NCI-H748 (cell line): ENCODE data around the gene MBNL1.
"Not testable (repeated sequence)": the region's sequence is repeated elsewhere in the genome, so short reads cannot be mapped to it uniquely, and the experiment has no call there.

Experiments
- DNase-seq: peaks from one replicate; lab custom pipeline; 2025; ENCODE audit not compliant: unreplicated experiment; lab: John Stamatoyannopoulos, UW

The MBNL1 gene

GRCh38 chr3:152346058-152346457, 77.3 kb downstream of the MBNL1 start:
- DNase-seq, result no peak

DNA sequence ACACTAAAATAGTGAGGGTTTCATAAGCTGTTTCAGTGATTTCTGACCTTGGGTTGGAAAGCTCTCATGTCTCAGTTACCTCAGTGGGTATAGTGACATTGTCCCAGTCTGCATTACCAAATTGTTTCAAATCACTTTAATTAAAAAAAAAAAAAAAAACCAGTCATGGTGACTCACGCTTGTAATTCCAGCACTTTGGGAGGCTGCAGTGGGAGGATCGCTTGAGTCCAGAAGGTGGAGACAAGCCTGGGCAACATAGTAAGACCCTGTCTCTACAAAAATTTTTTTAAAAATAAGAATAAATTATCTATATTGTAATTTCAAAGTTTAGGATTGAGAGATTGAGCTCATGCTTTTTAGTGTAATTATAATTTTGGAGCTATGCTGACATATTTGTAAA, 78.0 kb downstream of the MBNL1 start:
- no peak for DNase-seq

DNA sequence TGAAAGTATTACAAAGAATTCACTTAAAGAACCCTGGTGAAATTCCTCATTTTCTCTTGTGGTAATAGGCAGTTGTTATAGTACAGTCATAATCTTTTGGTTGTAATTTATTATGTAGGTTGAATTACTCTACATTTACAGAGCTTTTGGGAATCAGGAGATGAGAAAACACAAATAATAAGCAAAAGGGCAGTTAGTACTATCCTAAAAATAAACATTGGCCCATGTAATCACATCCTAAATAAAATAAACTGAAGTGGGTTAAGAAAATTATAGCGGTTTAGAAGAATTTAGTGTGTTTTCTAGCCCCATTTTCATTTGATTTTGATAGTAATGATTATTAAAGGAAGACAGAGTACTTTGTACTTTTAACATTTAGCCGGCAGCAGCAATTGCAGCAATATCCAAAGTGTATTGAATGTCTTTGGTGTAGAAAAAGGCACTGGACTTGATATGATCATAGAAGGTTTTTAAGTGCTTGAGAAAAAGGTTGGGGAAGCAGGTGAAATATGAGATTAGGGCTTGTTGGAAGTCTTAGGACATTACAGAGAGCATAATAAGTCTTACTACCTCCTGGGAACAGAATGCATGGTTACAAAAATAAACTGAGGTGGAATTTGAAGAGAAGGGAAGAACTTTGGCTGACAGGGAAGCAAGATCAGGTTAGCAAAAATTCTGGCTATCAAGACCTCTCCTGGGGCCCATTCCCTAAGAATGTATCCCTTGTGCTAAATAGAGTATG, 79.9 kb downstream of the MBNL1 start:
- no peak for DNase-seq

GRCh38 chr3:152349392-152349791, 80.7 kb downstream of the MBNL1 start:
- DNase-seq, result no peak

DNA sequence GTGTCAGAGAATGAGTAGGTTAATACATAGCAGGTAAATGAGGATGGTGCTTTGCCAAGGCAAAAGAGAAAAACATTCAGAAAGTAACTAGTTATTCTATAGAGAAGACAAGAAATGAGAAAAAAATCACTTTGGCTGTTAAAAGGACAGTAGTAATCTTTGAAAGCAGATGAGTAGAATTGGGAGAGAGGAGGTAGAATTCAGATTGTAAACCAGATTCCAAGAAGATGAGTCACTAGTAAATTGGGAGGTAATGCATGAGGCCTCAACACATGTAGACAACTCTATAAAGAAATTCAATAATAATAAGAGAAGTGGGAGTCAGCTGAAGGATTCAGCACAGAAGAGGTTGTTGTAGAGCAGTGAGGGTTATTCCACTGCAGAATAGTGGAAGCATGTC, 81.4 kb downstream of the MBNL1 start:
- DNase-seq, result no peak

DNA sequence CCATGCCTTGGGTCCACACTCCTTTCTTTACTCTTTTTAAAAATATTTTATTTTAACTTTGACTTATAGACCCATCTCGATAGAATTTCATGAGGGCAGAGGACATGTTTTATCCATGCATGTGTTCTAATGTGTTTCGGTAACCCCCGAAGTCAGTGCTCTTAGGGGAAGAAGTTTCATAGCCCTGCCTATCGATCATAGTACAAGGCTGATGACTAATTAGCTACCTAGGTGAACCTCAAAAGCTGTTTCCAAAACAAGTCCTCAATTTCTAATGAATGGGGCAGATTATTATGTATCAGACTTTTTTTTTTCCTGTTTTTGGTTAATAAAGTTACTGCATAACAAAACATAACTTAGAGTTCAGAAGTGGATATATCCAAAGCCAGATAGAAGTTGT, 82.0 kb downstream of the MBNL1 start:
- DNase-seq, result no peak

- DNase-seq, result no peak
Measured at GRCh38 chr3:152352554-152352953, 83.8 kb downstream of the MBNL1 start.

DNA sequence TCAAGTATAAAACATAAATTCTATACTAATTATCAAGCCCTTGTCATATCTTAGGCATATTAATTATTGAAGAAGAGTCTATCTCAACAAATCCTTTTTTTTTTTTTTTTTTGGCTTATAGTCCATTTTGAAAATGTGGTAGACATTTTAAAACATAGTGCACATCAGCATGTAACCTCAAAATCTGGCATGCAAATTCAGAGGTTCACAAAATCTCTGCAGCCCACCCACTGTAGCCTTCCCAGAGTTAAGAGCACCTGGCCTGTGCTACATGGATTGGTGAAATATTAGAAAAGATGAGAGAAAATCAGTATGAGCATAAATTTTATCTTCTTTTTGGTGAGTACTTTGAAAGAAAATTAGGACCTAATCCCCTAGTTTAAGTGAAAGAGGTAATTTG, 84.8 kb downstream of the MBNL1 start:
- DNase-seq, result no peak

DNA sequence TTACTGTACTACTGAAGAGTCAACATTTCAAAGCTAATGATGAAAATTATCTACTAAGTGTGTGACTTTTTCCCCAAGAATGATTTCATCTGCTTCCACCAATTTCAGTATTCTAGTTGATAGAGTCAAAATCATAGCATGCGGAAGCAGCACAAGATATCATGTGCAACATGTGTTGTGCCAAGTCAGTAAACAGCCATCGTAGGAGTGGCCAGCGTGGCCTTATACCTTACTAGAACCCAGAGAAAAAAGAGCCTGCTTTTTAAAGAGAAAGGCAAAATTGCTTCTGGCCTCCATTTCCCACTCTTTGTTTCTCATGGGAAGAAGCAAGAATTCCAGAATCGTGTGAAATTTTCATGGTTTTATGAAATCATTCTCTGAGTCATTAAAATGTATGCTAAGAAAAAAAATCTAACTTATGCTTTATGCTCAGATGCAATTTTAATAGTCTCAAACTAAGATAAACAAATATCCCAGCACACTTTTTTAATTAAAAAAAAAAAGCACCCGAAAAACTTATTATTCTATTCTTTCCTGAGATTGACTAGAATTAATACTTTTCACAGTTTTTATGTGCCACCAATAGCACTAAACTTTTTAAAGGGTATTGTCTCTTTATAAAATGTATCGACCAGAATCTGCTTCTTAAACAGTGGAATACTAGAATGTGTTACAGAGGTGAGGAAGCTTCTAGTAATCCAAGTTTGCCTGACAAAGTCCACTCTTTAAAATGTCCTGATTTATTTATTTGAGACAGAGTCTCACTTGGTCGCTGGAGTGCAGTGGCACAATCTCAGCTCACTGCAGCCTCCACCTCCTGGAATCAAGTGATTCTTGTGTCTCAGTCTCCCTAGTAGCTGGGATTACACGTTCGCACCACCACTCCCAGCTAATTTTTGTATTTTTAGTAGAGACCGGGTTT, 87.3 kb downstream of the MBNL1 start:
- DNase-seq, result no peak

DNA sequence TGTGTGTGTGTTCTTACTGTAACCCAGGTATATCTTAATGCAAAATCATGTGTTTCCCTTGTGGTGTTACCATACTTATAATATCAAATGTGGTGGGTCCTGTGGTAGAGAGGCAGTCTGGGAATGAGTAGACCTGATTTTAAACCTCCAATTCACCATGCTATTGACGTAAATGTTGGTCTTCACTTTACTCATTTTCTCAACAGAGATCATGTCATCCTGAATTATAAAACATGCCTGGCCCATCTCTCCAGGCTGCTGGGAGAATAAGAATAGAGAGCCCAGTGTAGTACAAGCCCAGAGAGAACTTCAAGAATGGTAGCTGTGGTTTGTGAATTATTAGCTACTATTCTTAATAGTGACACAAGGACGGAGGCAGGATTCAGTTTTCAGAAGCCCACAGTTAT, 88.1 kb downstream of the MBNL1 start:
- DNase-seq, result no peak

- no peak for DNase-seq
Measured at GRCh38 chr3:152357587-152357986, 88.9 kb downstream of the MBNL1 start.

DNA sequence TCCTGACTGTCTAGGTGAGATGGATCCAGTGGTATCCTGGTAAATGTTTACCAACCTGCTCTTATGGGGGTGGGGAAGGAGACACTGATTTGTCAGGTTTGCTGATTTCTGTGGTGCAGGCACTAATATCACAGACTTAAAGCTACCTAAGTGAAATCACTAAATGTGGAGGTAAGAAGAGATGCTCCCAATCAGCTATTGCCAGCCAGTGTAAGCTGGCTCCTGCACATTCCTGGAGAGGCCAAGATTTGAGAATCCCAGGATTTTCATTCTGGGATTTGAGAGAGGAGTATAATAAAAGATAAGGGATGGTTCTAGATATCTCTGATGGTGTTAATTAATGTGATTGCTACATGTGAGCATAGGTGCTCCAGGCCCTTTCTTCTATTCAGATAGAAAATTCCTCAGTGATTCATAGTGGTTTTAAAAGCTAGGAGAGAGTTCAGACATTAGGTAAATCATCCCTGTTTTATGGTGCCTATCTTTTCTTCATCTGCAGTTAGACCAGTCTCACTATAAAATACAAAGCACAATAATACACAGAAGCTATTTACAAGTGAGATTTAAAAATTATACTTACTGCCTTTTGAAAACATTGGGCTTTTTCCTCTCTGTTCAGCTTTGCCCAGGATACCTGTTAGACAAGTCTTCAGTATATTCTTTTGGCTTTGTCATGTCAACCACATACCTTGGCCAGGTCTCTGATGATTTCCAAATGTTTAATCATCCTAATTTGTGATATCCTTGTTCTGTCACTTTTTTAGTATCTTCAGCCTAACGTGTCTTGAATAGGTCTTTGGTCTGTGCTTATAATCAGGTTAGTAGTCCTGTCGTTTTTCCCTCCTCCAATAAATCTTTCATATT, 90.9 kb downstream of the MBNL1 start:
- DNase-seq, result no peak

DNA sequence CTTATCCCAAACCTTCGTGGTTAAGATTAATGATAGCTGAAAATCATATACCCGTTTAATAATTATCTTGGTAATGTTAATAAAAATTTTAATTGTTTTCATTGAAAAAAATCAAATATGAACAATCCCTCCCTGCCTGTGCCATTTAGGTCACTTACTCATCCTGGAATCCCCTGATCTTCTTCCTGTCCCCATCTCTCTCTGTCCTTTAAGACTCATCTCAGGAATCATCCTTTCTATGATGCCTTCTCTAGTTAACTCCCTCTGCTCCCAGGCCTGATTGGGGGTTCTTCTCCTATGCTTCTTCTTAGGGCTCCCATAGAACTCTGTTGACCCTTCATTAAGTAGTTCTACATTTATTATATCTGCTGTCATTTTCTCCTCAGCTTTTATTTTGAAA, 91.6 kb downstream of the MBNL1 start:
- no peak for DNase-seq

DNA sequence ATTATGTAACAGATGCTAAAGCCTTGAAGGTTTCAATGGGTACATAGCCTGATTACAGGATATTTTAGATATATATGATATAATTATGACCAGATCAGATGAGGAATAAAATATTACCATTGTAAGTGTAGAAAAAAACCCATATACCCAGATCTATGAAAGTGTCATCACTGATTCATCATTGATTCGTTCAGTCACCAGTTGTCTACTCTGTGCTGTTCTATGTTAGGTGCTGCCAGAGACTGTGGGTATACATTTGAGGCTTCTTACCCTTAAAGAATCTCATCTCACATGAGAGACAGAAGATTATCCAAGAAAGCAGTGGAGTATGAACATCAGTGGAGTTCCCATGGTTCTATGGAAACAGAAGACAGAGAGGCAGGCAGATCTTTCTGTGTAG, 92.2 kb downstream of the MBNL1 start:
- no peak for DNase-seq

DNA sequence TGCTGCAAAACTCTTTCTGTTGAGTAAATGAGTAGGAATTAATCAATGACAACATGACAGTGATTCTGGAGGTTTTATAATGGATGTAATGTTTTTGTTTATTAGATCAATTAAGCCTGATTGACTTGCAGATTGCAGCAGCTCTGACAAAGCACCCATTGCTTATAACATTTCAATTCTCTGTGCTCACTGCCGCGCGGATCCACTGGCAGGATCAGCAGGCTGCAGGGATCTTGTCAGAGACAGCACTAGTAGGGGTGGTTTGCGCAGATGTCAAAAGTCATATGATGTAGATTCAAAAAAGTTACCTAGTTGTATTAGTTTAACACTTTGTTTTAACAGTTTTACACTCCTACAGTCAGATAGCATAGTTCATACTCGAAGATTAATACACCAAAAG, 93.4 kb downstream of the MBNL1 start:
- no peak for DNase-seq

DNA sequence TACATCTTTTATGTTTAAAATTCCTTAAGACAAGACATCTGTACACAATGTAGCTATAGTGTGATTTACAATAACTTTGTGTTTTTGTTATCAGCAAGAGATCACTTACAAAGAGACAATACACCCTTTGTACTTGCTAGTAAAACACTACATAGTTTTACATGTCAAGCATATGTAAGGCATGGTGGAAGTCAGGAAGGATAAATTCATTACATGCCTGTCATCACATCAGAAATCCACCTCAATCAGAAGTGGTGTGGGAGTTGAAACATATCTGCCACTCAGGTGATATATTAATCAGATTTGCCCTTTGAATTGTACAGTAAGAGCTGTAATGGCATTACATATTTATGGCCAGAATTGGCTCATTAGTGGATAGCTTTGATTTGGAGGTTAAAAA, 95.5 kb downstream of the MBNL1 start:
- DNase-seq, result no peak

DNA sequence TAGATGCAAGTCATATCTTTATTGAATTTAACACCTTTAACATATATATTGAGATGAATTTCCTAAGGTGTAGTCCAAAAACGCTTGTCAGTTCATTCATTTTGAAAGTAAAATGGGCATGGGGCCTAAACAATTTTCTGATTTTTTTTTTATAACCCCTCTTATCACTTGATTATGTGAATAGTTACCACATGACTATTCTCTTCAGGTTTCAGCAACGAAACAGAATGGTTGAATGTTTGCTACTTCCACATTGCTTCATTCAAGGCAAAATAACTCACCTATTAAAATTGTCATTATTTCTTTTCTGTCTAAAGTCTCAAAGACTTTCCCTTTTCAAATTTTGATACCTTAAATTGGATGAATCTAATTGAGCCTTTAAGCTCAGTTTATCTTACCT, 96.4 kb downstream of the MBNL1 start:
- DNase-seq, result no peak

- DNase-seq, result peak; percentile 23
Measured at GRCh38 chr3:152365766-152366593, 97.3 kb downstream of the MBNL1 start.

- DNase-seq, result not testable (repeated sequence)
Measured at GRCh38 chr3:152367192-152367591, 98.5 kb downstream of the MBNL1 start.

DNA sequence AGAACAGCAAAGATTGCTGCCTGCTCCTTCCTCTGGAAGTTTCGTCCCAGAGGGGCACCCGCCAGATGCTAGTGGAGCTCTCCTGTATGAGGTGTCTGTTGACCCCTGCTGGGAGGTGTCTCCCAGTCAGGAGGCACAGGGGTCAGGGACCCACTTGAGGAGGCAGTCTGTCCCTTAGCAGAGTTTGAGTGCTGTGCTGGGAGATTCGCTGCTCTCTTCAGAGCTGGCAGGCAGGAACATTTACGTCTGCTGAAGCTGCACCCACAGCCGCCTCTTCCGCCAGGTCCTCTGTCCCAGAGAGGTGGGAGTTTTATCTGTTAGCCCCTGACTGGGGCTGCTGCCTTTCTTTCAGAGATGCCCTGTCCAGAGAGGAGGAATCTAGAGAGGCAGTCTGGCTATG, 103.9 kb downstream of the MBNL1 start:
- not testable (repeated sequence) for DNase-seq

- DNase-seq, result no peak
Measured at GRCh38 chr3:152373379-152373778, 104.7 kb downstream of the MBNL1 start.
